GM19328 (cell line): ENCODE results near the gene TSPAN2.

Experiments
- ATAC-seq: cut with Tn5 transposase; IDR thresholded peaks from one replicate; pipeline ENCODE4 v1.9.1; 2021; ENCODE audit warnings: mild to moderate bottlenecking, moderate library complexity; ENCODE audit not compliant: unreplicated experiment

The TSPAN2 gene

GRCh38 chr1:115089420-115090185 is at the start of gene TSPAN2:
Gene TSPAN2 (minus strand): TSS chr1:115089503. CDS start chr1:115089432, 71 bp downstream.
- no peak for ATAC-seq

GRCh38 chr1:115138973-115139372 is 49.7 kb upstream of the TSPAN2 start:
- peak; percentile 64 for ATAC-seq

GRCh38 chr1:115138271-115138670 is 49.0 kb upstream of the TSPAN2 start:
- ATAC-seq = no peak

GRCh38 chr1:115137191-115137590 is 47.9 kb upstream of the TSPAN2 start:
- ATAC-seq = no peak

- ATAC-seq = no peak
These were observed 47.4 kb upstream of the TSPAN2 start for GRCh38 chr1:115136706-115137105.

GRCh38 chr1:115136106-115136505 is 46.8 kb upstream of the TSPAN2 start:
- ATAC-seq = no peak

GRCh38 chr1:115135681-115136080 is 46.4 kb upstream of the TSPAN2 start:
- ATAC-seq = no peak

- ATAC-seq = no peak
These were observed 45.7 kb upstream of the TSPAN2 start for GRCh38 chr1:115134850-115135480.

GRCh38 chr1:115134231-115134630 is 44.9 kb upstream of the TSPAN2 start:
- ATAC-seq = no peak

- no peak for ATAC-seq
These were observed 44.1 kb upstream of the TSPAN2 start for GRCh38 chr1:115133440-115133839.

GRCh38 chr1:115130786-115131185 is 41.5 kb upstream of the TSPAN2 start:
- no peak for ATAC-seq

GRCh38 chr1:115129071-115129640 is 39.9 kb upstream of the TSPAN2 start:
- no peak for ATAC-seq

- ATAC-seq = no peak
These were observed 38.2 kb upstream of the TSPAN2 start for GRCh38 chr1:115127539-115127938.

- no peak for ATAC-seq
These were observed 37.2 kb upstream of the TSPAN2 start for GRCh38 chr1:115126516-115126915.

- no peak for ATAC-seq
These were observed 33.8 kb upstream of the TSPAN2 start for GRCh38 chr1:115123116-115123515.

- no peak for ATAC-seq
These were observed 32.5 kb upstream of the TSPAN2 start for GRCh38 chr1:115121793-115122192.

GRCh38 chr1:115120296-115120695 is 31.0 kb upstream of the TSPAN2 start:
- no peak for ATAC-seq

- ATAC-seq = no peak
These were observed 29.3 kb upstream of the TSPAN2 start for GRCh38 chr1:115118611-115119010.

- ATAC-seq = no peak
These were observed 28.8 kb upstream of the TSPAN2 start for GRCh38 chr1:115118086-115118485.

GRCh38 chr1:115117298-115117697 is 28.0 kb upstream of the TSPAN2 start:
- ATAC-seq = no peak

- no peak for ATAC-seq
These were observed 27.2 kb upstream of the TSPAN2 start for GRCh38 chr1:115116512-115116911.

- ATAC-seq = no peak
These were observed 26.3 kb upstream of the TSPAN2 start for GRCh38 chr1:115115521-115116161.
